Hepatocyte (in vitro differentiated cells): ENCODE results near the gene PER1. TPM values are rescaled to one million over a fixed set of nuclear protein-coding genes. Genes with fewer than 3 reads are reported as not detected.
A peak's percentile ranks its signal among the peaks of the same experiment; 100 is the strongest.

Source experiments
- DNase-seq: peaks from one replicate; pipeline ENCODE4 v3.0.0-alpha.2; 2016; ENCODE audit warnings: low spot score
- H2AFZ ChIP-seq: fragments of 200-600 bp; sonication (generic); 2 replicates; pipeline ENCODE4 v1.6.0; 2016; ENCODE audit warnings: antibody characterized with exemption, mild to moderate bottlenecking
- H3K27ac ChIP-seq: fragments of 200-600 bp; sonication (generic); 2 replicates; pipeline ENCODE4 v1.5.1; 2016; ENCODE audit warnings: mild to moderate bottlenecking
- H3K27me3 ChIP-seq: fragments of 200-600 bp; sonication (generic); 2 replicates; pipeline ENCODE4 v1.6.1; 2016
- H3K36me3 ChIP-seq: fragments of 200-600 bp; sonication (generic); replicated peaks from 2 replicates; pipeline ENCODE4 v1.5.1; 2016; ENCODE audit warnings: low read depth; ENCODE audit not compliant: insufficient read depth
- H3K4me1 ChIP-seq: fragments of 200-600 bp; sonication (generic); 2 replicates; pipeline ENCODE4 v1.5.1; 2016; ENCODE audit warnings: mild to moderate bottlenecking, moderate library complexity; ENCODE audit not compliant: insufficient read depth
- H3K4me2 ChIP-seq: fragments of 200-600 bp; sonication (generic); 2 replicates; pipeline ENCODE4 v1.6.0; 2016
- H3K4me3 ChIP-seq: fragments of 200-600 bp; sonication (generic); 2 replicates; pipeline ENCODE4 v1.5.1; 2016; ENCODE audit warnings: mild to moderate bottlenecking
- H3K79me2 ChIP-seq: fragments of 200-600 bp; sonication (generic); 2 replicates; pipeline ENCODE4 v1.6.0; 2017; ENCODE audit warnings: mild to moderate bottlenecking
- H3K9me2 ChIP-seq: fragments of 200-600 bp; sonication (generic); replicated peaks from 2 replicates; pipeline ENCODE4 v1.6.0; 2017; ENCODE audit warnings: mild to moderate bottlenecking; ENCODE audit not compliant: insufficient read depth
- H3K9me3 ChIP-seq: fragments of 200-600 bp; sonication (generic); 2 replicates; pipeline ENCODE4 v1.5.1; 2016; ENCODE audit warnings: low read depth, mild to moderate bottlenecking
- H4K20me1 ChIP-seq: fragments of 200-600 bp; sonication (generic); 2 replicates; pipeline ENCODE4 v1.6.0; 2016; ENCODE audit warnings: mild to moderate bottlenecking; ENCODE audit not compliant: insufficient read depth, poor library complexity, severe bottlenecking
- CTCF ChIP-seq: fragments of 200-600 bp; sonication (generic); IDR thresholded peaks from 2 replicates; pipeline ENCODE4 v1.5.1; 2016; ENCODE audit warnings: antibody characterized with exemption, mild to moderate bottlenecking; ENCODE audit not compliant: poor library complexity
- EZH2 ChIP-seq: fragments of 200-600 bp; sonication (generic); IDR thresholded peaks from 2 replicates; pipeline ENCODE4 v1.6.1; 2016; ENCODE audit warnings: antibody characterized with exemption, mild to moderate bottlenecking, borderline replicate concordance
- EZH2phosphoT487 ChIP-seq: fragments of 200-600 bp; sonication (generic); IDR thresholded peaks from one replicate; pipeline ENCODE4 v1.6.1; 2018; ENCODE audit warnings: antibody characterized with exemption, mild to moderate bottlenecking, low read depth, moderate library complexity; ENCODE audit not compliant: unreplicated experiment, severe bottlenecking
- WGBS: methylation state at CpG from one replicate; pipeline ENCODE4 v1.1.6; 2016; ENCODE audit warnings: low lambda C conversion rate; ENCODE audit errors: missing lambda C conversion rate; 5-methylcytosine and 5-hydroxymethylcytosine counted together
- polyA plus RNA-seq: library from polyadenylated mRNA; unstranded; fragments of >200 nt; fragmentation: Nextera tagmentation; extraction: Ambion mirVana; gene quantifications from 2 replicates; pipeline ENCODE4 v1.2.1, GENCODE V29; 2016
- total RNA-seq: library from RNA; depleted of rRNA; stranded (reverse); fragments of >200 nt; gene quantifications from 2 replicates; pipeline ENCODE4 v1.2.3, GENCODE V29; 2014

The PER1 gene
- total and polyA plus RNA-seq, 2 experiments from 2014 or later, result 36.5 to 107 TPM

- Histone ChIP-seq H3K9me2 (no peaks in the 10 kb centered on the region), H3K79me2 (peaks cover 9% of the 10 kb centered on the region), H2AFZ (peak within 1 kb of the TSS; percentile 54), H3K4me2 (peak within 1 kb of the TSS; percentile 76), H3K9me3 (no peaks in the 10 kb centered on the region), H3K4me3 (peak within 1 kb of the TSS; percentile 81), H3K27ac (peak within 1 kb of the TSS; percentile 93), H4K20me1 (no peaks in the 10 kb centered on the region), H3K27me3 (no peaks in the 10 kb centered on the region), H3K4me1 (peaks cover 12% of the 10 kb centered on the region), H3K36me3 (no peaks in the 10 kb centered on the region)
- DNase-seq, result peak; percentile 98
- under 1% methylated on average over 62 of the region's 70 CpGs for WGBS
- TF ChIP-seq CTCF (peak; percentile 3), EZH2 (no peak), EZH2phosphoT487 (no peak)
Measured at GRCh38 chr17:8189711-8190477, 37.7 kb upstream of the PER1 start, which contains the start of gene BORCS6. TSS of gene BORCS6 (minus strand) at chr17:8190180. CDS start at chr17:8190140, 40 bp downstream.

- peak overlapping the region; percentile 51 for H2AFZ ChIP-seq
- no peaks in the 10 kb centered on the region for H3K27me3 ChIP-seq
- peaks cover 12% of the 10 kb centered on the region for H3K4me1 ChIP-seq
- H4K20me1 ChIP-seq, result no peaks in the 10 kb centered on the region
- DNase-seq, result peak; percentile 38
- H3K4me2 ChIP-seq, result peak overlapping the region; percentile 76
- peaks cover 9% of the 10 kb centered on the region for H3K79me2 ChIP-seq
- peak overlapping the region; percentile 93 for H3K27ac ChIP-seq
- no peaks in the 10 kb centered on the region for H3K36me3 ChIP-seq
- H3K4me3 ChIP-seq, result peak overlapping the region; percentile 81
- H3K9me2 ChIP-seq, result no peaks in the 10 kb centered on the region
- TF ChIP-seq CTCF, result no peak
- no peak for TF ChIP-seq EZH2
- TF ChIP-seq EZH2phosphoT487, result no peak
- H3K9me3 ChIP-seq, result no peaks in the 10 kb centered on the region
- 7% methylated on average over 41 of the region's 67 CpGs for WGBS
Measured at GRCh38 chr17:8189041-8189710, 37.0 kb upstream of the PER1 start.

GRCh38 chr17:8188263-8188839 lies 36.1 kb upstream of the PER1 start:
- peak overlapping the region; percentile 76 for H3K4me2 ChIP-seq
- no peaks in the 10 kb centered on the region for H3K36me3 ChIP-seq
- H3K27ac ChIP-seq, result peak overlapping the region; percentile 28
- H3K9me3 ChIP-seq, result no peaks in the 10 kb centered on the region
- H3K27me3 ChIP-seq, result no peaks in the 10 kb centered on the region
- H3K9me2 ChIP-seq, result no peaks in the 10 kb centered on the region
- TF ChIP-seq CTCF (no peak), EZH2phosphoT487 (no peak), EZH2 (no peak)
- peaks cover 12% of the 10 kb centered on the region for H3K4me1 ChIP-seq
- no peak for DNase-seq
- peaks cover 9% of the 10 kb centered on the region for H3K79me2 ChIP-seq
- H2AFZ ChIP-seq, result no peak overlapping the region
- WGBS, result 41% methylated on average over 12 of the region's 12 CpGs
- H3K4me3 ChIP-seq, result peak overlapping the region; percentile 81
- no peaks in the 10 kb centered on the region for H4K20me1 ChIP-seq
